HepG2 (cell line): ENCODE data around the gene PCDHGA5. TPM values are rescaled to one million over a fixed set of nuclear protein-coding genes. Genes with fewer than 3 reads are reported as not detected.

Experiments
- ATF1 ChIP-seq: IDR thresholded peaks from 2 replicates; pipeline ENCODE4 v1.6.1; 2016; ENCODE audit warnings: mild to moderate bottlenecking, control low read depth
- DRAP1 ChIP-seq: IDR thresholded peaks from 2 replicates; pipeline ENCODE4 v1.6.1; 2016; ENCODE audit warnings: missing genetic modification reagents, missing compliant biosample characterization
- GABPA ChIP-seq, 2 experiments: IDR thresholded peaks; 2 replicates each; pipeline ENCODE4 v1.6.1; 2011 to 2016; ENCODE audit warnings: low read depth in 2 of 2, low read length in 1 of 2, missing biosample characterization in 1 of 2, missing genetic modification characterization in 1 of 2
- ISX ChIP-seq: sonication (generic); formaldehyde crosslinking; conservative IDR thresholded peaks from 2 replicates; pipeline ENCODE4 v1.5.0; 2020; ENCODE audit warnings: missing genetic modification reagents
- MIXL1 ChIP-seq: IDR thresholded peaks from 2 replicates; pipeline ENCODE4 v1.6.1; 2016
- NFATC3 ChIP-seq: sonication (generic); formaldehyde crosslinking; IDR thresholded peaks from 2 replicates; pipeline ENCODE4 v1.5.1; 2020; ENCODE audit warnings: mild to moderate bottlenecking, missing genetic modification reagents
- NR0B2 ChIP-seq: sonication (generic); formaldehyde crosslinking; IDR thresholded peaks from 2 replicates; pipeline ENCODE4 v1.4.0; 2020; ENCODE audit warnings: mild to moderate bottlenecking, missing genetic modification reagents
- PAF1 ChIP-seq: IDR thresholded peaks from 2 replicates; pipeline ENCODE4 v1.6.1; 2016; ENCODE audit warnings: missing genetic modification reagents, missing compliant biosample characterization
- SNAPC2 ChIP-seq: sonication (generic); formaldehyde crosslinking; IDR thresholded peaks from 2 replicates; pipeline ENCODE4 v1.8.1; 2022; ENCODE audit warnings: mild to moderate bottlenecking, missing genetic modification reagents
- SRSF9 ChIP-seq: fragments of 200-400 bp; formaldehyde crosslinking; IDR thresholded peaks from 2 replicates; pipeline ENCODE4 v1.6.1; 2018; ENCODE audit warnings: borderline replicate concordance, mild to moderate bottlenecking, low read depth, low read length; ENCODE audit not compliant: insufficient read depth, poor library complexity, severe bottlenecking
- TOPORS ChIP-seq: sonication (generic); formaldehyde crosslinking; IDR thresholded peaks from 2 replicates; pipeline ENCODE4 v1.8.0; 2023; ENCODE audit warnings: mild to moderate bottlenecking, missing genetic modification reagents
- ZNF17 ChIP-seq: sonication (generic); formaldehyde crosslinking; IDR thresholded peaks from 2 replicates; pipeline ENCODE4 v1.5.0; 2020; ENCODE audit warnings: mild to moderate bottlenecking, missing genetic modification reagents
- ZNF225 ChIP-seq: sonication (generic); formaldehyde crosslinking; IDR thresholded peaks from 2 replicates; pipeline ENCODE4 v1.4.0; 2020; ENCODE audit warnings: mild to moderate bottlenecking, missing genetic modification reagents
- ZNF333 ChIP-seq: sonication (generic); formaldehyde crosslinking; IDR thresholded peaks from 2 replicates; pipeline ENCODE4 v1.4.0; 2020; ENCODE audit warnings: mild to moderate bottlenecking, missing genetic modification reagents, borderline replicate concordance
- ZNF484 ChIP-seq: sonication (generic); formaldehyde crosslinking; IDR thresholded peaks from 2 replicates; pipeline ENCODE4 v1.5.1; 2020; ENCODE audit warnings: mild to moderate bottlenecking, low read depth, missing genetic modification reagents, borderline replicate concordance
- ZNF572 ChIP-seq: sonication (generic); formaldehyde crosslinking; IDR thresholded peaks from 2 replicates; pipeline ENCODE4 v1.5.1; 2020; ENCODE audit warnings: mild to moderate bottlenecking, missing genetic modification reagents
- ZNF713 ChIP-seq: sonication (generic); formaldehyde crosslinking; IDR thresholded peaks from 2 replicates; pipeline ENCODE4 v1.4.0; 2020; ENCODE audit warnings: mild to moderate bottlenecking, missing genetic modification reagents
- ZNF740 ChIP-seq: sonication (generic); formaldehyde crosslinking; IDR thresholded peaks from 2 replicates; pipeline ENCODE4 v1.4.0; 2020; ENCODE audit warnings: missing genetic modification reagents
- polyA plus RNA-seq, 8 experiments: library from polyadenylated mRNA; depleted of rRNA in 3 of 8; stranded (reverse) in 7 of 8; unstranded in 1 of 8; fragments of >200 nt; fragmentation: Illumina TruSeq in 4 of 8; extraction: Trizol in 4 of 8; gene quantifications; 2 replicates each; pipeline versions ENCODE4 v1.2.1 to v1.2.3, GENCODE V29; 2011 to 2016; ENCODE audit warnings: low read depth in 4 of 8, missing spikeins in 1 of 8, mixed read lengths in 1 of 8; ENCODE audit not compliant: insufficient read depth in 1 of 8
- total RNA-seq, 5 experiments: library from RNA; depleted of rRNA; stranded (reverse); fragments of >200 nt; fragmentation: Illumina TruSeq; extraction: Trizol; gene quantifications; 2 replicates each; pipeline ENCODE4 v1.2.3, GENCODE V29; 2016; ENCODE audit warnings: low read depth in 1 of 5
- TF ChIP-seq, protein P1 (sequence below): IDR thresholded peaks from 2 replicates; pipeline ENCODE4 v1.6.1; 2016; ENCODE audit warnings: low read depth, missing genetic modification reagents, missing compliant biosample characterization
- TF ChIP-seq, protein P2 (sequence below): sonication (generic); formaldehyde crosslinking; conservative IDR thresholded peaks from 2 replicates; pipeline ENCODE4 v1.4.0; 2020; ENCODE audit warnings: missing genetic modification reagents

PCDHGA5 gene
- total and polyA plus RNA-seq, 2 of the 13 experiments (the other 11 are each of a cell fraction or from before 2014, with no cell fraction given): 0.27 to 0.32 TPM

DNA sequence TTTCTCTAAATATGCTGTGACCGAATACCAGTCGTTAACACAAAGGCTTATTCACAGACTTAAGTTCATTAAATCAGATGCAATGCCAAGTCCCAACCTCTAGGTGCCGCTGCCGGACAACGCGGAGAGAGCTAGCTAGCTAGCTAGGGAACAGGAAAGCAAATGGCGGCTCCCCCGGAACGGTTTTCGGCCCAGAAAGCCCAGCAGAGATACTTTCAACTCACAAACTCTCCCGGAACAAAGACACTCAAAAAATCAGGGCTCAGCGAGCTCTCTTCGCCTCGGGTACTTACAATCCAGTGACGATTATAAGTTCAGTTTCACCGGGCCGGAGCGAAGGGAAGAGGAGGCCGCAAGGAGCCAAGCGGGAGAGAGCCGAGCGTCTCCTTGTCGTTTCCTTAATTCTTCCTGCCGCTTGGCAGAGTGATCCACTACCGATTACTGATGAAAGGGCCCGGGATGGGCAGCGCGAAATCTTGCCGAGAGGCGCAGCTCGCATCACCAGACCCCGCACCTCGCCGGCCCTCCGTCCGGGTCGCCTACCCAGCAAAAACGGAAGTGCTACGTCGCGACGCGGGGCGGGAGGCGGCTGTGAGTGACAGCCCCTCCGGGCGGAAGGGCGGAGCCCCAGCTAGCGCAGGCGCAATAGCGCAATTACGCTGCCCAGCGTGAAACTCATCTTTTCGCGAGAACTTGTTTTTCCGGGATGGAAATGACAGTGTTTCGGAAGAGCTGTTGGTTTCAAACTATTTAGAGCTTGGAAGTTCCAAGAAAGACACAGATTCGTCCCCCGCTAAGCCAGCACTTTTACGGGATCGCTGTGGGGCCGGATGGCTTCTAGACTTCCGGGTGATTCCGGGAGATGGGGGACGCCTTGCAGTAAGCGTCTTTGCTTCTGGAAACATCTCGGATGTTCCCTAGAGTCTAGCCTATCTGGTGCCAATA is 43.5 kb upstream of the PCDHGA5 start, which contains the start of gene TAF7 (continued):
- TF ChIP-seq, protein P1, sequence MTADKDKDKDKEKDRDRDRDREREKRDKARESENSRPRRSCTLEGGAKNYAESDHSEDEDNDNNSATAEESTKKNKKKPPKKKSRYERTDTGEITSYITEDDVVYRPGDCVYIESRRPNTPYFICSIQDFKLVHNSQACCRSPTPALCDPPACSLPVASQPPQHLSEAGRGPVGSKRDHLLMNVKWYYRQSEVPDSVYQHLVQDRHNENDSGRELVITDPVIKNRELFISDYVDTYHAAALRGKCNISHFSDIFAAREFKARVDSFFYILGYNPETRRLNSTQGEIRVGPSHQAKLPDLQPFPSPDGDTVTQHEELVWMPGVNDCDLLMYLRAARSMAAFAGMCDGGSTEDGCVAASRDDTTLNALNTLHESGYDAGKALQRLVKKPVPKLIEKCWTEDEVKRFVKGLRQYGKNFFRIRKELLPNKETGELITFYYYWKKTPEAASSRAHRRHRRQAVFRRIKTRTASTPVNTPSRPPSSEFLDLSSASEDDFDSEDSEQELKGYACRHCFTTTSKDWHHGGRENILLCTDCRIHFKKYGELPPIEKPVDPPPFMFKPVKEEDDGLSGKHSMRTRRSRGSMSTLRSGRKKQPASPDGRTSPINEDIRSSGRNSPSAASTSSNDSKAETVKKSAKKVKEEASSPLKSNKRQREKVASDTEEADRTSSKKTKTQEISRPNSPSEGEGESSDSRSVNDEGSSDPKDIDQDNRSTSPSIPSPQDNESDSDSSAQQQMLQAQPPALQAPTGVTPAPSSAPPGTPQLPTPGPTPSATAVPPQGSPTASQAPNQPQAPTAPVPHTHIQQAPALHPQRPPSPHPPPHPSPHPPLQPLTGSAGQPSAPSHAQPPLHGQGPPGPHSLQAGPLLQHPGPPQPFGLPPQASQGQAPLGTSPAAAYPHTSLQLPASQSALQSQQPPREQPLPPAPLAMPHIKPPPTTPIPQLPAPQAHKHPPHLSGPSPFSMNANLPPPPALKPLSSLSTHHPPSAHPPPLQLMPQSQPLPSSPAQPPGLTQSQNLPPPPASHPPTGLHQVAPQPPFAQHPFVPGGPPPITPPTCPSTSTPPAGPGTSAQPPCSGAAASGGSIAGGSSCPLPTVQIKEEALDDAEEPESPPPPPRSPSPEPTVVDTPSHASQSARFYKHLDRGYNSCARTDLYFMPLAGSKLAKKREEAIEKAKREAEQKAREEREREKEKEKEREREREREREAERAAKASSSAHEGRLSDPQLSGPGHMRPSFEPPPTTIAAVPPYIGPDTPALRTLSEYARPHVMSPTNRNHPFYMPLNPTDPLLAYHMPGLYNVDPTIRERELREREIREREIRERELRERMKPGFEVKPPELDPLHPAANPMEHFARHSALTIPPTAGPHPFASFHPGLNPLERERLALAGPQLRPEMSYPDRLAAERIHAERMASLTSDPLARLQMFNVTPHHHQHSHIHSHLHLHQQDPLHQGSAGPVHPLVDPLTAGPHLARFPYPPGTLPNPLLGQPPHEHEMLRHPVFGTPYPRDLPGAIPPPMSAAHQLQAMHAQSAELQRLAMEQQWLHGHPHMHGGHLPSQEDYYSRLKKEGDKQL (CRISPR knock-in tag): no peak
- TF ChIP-seq ATF1 (CRISPR knock-in tag): peak; percentile 68
- peak; percentile 16; the same call in 1 of the 2 replicates for TF ChIP-seq NR0B2 (CRISPR knock-in tag)
- no peak for TF ChIP-seq ZNF484 (CRISPR knock-in tag)
- no peak; the same call in 1 of the 2 replicates for TF ChIP-seq ISX
- no peak for TF ChIP-seq ZNF740
- no peak for TF ChIP-seq NFATC3 (CRISPR knock-in tag)
- TF ChIP-seq, protein P2, sequence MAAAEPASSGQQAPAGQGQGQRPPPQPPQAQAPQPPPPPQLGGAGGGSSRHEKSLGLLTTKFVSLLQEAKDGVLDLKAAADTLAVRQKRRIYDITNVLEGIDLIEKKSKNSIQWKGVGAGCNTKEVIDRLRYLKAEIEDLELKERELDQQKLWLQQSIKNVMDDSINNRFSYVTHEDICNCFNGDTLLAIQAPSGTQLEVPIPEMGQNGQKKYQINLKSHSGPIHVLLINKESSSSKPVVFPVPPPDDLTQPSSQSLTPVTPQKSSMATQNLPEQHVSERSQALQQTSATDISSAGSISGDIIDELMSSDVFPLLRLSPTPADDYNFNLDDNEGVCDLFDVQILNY (CRISPR knock-in tag): 0 out of 2 replicates have a peak, but pooled peaks have one; percentile 42
- TF ChIP-seq ZNF333 (CRISPR knock-in tag): no peak
- no peak; the same call in 1 of the 2 replicates for TF ChIP-seq ZNF17 (CRISPR knock-in tag)
- TF ChIP-seq SNAPC2 (CRISPR knock-in tag): no peak
- TF ChIP-seq PAF1 (CRISPR knock-in tag): no peak
- TF ChIP-seq ZNF713 (CRISPR knock-in tag): peak; percentile 97; the same call in 1 of the 2 replicates
- peak; percentile 67; the same call in 1 of the 2 replicates for TF ChIP-seq ZNF225 (CRISPR knock-in tag)
- TF ChIP-seq DRAP1: peak; percentile 58; the same call in 1 of the 2 replicates
- no peak for TF ChIP-seq SRSF9
- peak; percentile 90; the same call in 1 of the 2 replicates for TF ChIP-seq ZNF572 (CRISPR knock-in tag)
- peak; percentile 81 for TF ChIP-seq GABPA (IDR thresholded peaks at IDR 0.05; ENCODE audit: low read depth, low read length)
- peak; percentile 93 for TF ChIP-seq GABPA (CRISPR knock-in tag; IDR thresholded peaks at IDR 0.05; ENCODE audit: low read depth)
- no peak; the same call in none of the 2 replicates for TF ChIP-seq TOPORS (CRISPR knock-in tag)
- TF ChIP-seq MIXL1: no peak
